ENCODE data around the gene FBXO45.

The FBXO45 gene

GRCh38 chr3:196620161-196620604, 51.7 kb downstream of the FBXO45 start:
- Histone ChIP-seq H3K4me3 (no peak overlapping the region), H3K4me1 (no peaks in the 10 kb centered on the region), H3K9me3 (no peaks in the 10 kb centered on the region), H3K36me3 (no peaks in the 10 kb centered on the region), H3K27me3 (peaks cover 0 to 7% of the 10 kb centered on the region in 2 donors), H3K27ac (no peak overlapping the region)
- peak in 1 of 2 donors; percentile 57 for DNase-seq
- TF ChIP-seq, protein P1, sequence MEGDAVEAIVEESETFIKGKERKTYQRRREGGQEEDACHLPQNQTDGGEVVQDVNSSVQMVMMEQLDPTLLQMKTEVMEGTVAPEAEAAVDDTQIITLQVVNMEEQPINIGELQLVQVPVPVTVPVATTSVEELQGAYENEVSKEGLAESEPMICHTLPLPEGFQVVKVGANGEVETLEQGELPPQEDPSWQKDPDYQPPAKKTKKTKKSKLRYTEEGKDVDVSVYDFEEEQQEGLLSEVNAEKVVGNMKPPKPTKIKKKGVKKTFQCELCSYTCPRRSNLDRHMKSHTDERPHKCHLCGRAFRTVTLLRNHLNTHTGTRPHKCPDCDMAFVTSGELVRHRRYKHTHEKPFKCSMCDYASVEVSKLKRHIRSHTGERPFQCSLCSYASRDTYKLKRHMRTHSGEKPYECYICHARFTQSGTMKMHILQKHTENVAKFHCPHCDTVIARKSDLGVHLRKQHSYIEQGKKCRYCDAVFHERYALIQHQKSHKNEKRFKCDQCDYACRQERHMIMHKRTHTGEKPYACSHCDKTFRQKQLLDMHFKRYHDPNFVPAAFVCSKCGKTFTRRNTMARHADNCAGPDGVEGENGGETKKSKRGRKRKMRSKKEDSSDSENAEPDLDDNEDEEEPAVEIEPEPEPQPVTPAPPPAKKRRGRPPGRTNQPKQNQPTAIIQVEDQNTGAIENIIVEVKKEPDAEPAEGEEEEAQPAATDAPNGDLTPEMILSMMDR (IDR thresholded peaks at IDR 0.05): no peak
- intact Hi-C loops (cut with DNase I; ENCODE audit: low total_unique reads): no loop called here

DNA sequence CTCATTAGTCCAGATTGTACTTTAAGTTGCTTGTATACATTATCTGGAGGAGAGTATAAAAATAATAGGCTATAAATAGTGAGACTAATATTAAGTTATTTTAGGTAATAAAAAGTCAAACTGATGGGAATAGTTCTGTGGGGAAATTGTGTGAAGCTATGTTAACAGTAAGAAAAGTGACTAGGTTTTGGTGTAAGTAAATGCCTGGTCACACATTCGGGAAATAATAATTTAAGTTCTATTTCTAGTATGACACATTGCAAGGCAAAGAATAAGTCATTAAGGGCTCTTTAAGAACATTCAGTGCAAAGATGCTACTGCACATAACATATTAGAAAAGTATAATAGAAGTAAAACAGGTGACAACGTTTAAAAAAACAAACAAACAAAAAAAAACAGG, 52.2 kb downstream of the FBXO45 start:
- TF ChIP-seq, protein P1 (IDR thresholded peaks at IDR 0.05): no peak
- Histone ChIP-seq H3K27ac (no peak overlapping the region), H3K36me3 (no peaks in the 10 kb centered on the region), H3K9me3 (no peaks in the 10 kb centered on the region), H3K4me3 (no peak overlapping the region), H3K4me1 (no peaks in the 10 kb centered on the region), H3K27me3 (peaks cover 0 to 8% of the 10 kb centered on the region in 2 donors)
- intact Hi-C loops (cut with DNase I; ENCODE audit: low total_unique reads): no loop called here
- no peak for DNase-seq

GRCh38 chr3:196621611-196622010, 53.2 kb downstream of the FBXO45 start:
- TF ChIP-seq, protein P1 (IDR thresholded peaks at IDR 0.05): no peak
- Histone ChIP-seq H3K4me1 (no peaks in the 10 kb centered on the region), H3K4me3 (no peak overlapping the region), H3K36me3 (no peaks in the 10 kb centered on the region), H3K27ac (no peak overlapping the region), H3K9me3 (no peaks in the 10 kb centered on the region), H3K27me3 (peaks cover 0 to 5% of the 10 kb centered on the region in 2 donors)
- intact Hi-C loops (cut with DNase I; ENCODE audit: low total_unique reads): no loop called here
- no peak for DNase-seq

- DNase-seq: no peak
- TF ChIP-seq, protein P1 (IDR thresholded peaks at IDR 0.05): no peak
- Histone ChIP-seq H3K27me3 (peaks cover 0 to 5% of the 10 kb centered on the region in 2 donors), H3K36me3 (no peaks in the 10 kb centered on the region), H3K4me1 (no peaks in the 10 kb centered on the region), H3K27ac (no peak overlapping the region), H3K9me3 (no peaks in the 10 kb centered on the region), H3K4me3 (no peak overlapping the region)
- intact Hi-C loops (cut with DNase I; ENCODE audit: low total_unique reads): no loop called here
Observed at GRCh38 chr3:196624067-196624790, 55.8 kb downstream of the FBXO45 start.

- TF ChIP-seq, protein P1 (IDR thresholded peaks at IDR 0.05): no peak
- H3K9me3 ChIP-seq: no peaks in the 10 kb centered on the region
- DNase-seq: peak; percentile 64 to 79
- intact Hi-C loops (cut with DNase I; ENCODE audit: low total_unique reads): no loop called here
- no peaks in the 10 kb centered on the region for H3K36me3 ChIP-seq
- no peaks in the 10 kb centered on the region for H3K4me1 ChIP-seq
- H3K27ac ChIP-seq: no peak overlapping the region
- no peak overlapping the region for H3K4me3 ChIP-seq
- H3K27me3 ChIP-seq: peaks cover 0 to 5% of the 10 kb centered on the region in 2 donors
Observed at GRCh38 chr3:196624907-196625306, 56.4 kb downstream of the FBXO45 start.

All from tibial artery (tissue), 4 donors.